ENCODE measurements around the gene ASB6. TPM values are rescaled to one million over a fixed set of nuclear protein-coding genes. Genes with fewer than 3 reads are reported as not detected.
A peak's percentile ranks its signal among the peaks of the same experiment; 100 is the strongest.

The ASB6 gene
- total RNA-seq, 1 experiment from 2014 or later = 21.0 TPM

GRCh38 chr9:129587487-129588262 lies 54.3 kb downstream of the ASB6 start:
- Histone ChIP-seq H3K23me2 (ENCODE audit: insufficient read length, low read depth, low read length, poor library complexity, severe bottlenecking) (no peaks in the 10 kb centered on the region), H3K9ac (ENCODE audit: extremely low read depth, insufficient read length, low read length) (no peak overlapping the region), H3K9me3 (ENCODE audit: control insufficient read depth, low read depth, low read length) (no peaks in the 10 kb centered on the region), H2BK12ac (ENCODE audit: insufficient read length, low read depth, low read length) (no peak overlapping the region), H3K14ac (ENCODE audit: insufficient read depth, low read length) (no peak overlapping the region), H2BK5ac (ENCODE audit: insufficient read length, low read length) (no peak overlapping the region), H4K5ac (ENCODE audit: insufficient read length, low read depth, low read length) (no peak overlapping the region), H3K79me1 (ENCODE audit: insufficient read depth, low read depth, low read length, poor library complexity, severe bottlenecking) (no peaks in the 10 kb centered on the region), H3K23ac (ENCODE audit: insufficient read length, low read depth, low read length) (no peak overlapping the region), H4K20me1 (ENCODE audit: control insufficient read depth, insufficient read depth, insufficient read length) (no peaks in the 10 kb centered on the region), H2BK15ac (ENCODE audit: low read depth, low read length) (no peak overlapping the region), H3K79me2 (ENCODE audit: insufficient read depth, low read length) (no peaks in the 10 kb centered on the region), H3K18ac (ENCODE audit: insufficient read length, low read depth, low read length) (no peak overlapping the region), H4K8ac (replicated peaks; ENCODE audit: insufficient read length, low read depth, low read length) (no peak overlapping the region), H2AFZ (ENCODE audit: low read length) (no peak overlapping the region), H4K91ac (ENCODE audit: insufficient read length, low read depth, low read length) (no peak overlapping the region), H2BK120ac (ENCODE audit: low read depth, low read length, poor library complexity, severe bottlenecking) (no peak overlapping the region), H3K27ac (ENCODE audit: insufficient read length, low read depth, low read length) (no peak overlapping the region), H3K4me1 (ENCODE audit: insufficient read depth, low read length) (peaks cover 4% of the 10 kb centered on the region; the same call in 1 of the 2 replicates), H2AK5ac (ENCODE audit: insufficient read length, low read length) (no peak overlapping the region), H3K4me2 (ENCODE audit: insufficient read depth, insufficient read length, low read length) (no peak overlapping the region), H3K56ac (ENCODE audit: insufficient read length, low read depth, low read length) (no peak overlapping the region), H3K27me3 (ENCODE audit: insufficient read depth, low read length) (no peaks in the 10 kb centered on the region), H3T11ph (ENCODE audit: low read length) (no peak overlapping the region), H2BK20ac (ENCODE audit: low read depth, low read length, poor library complexity, severe bottlenecking) (no peak overlapping the region), H3K4ac (ENCODE audit: low read depth, low read length) (no peak overlapping the region)
- TF ChIP-seq CTCF (conservative IDR thresholded peaks at IDR 0.05) = no peak
- Mint-ChIP-seq H3K27ac (no peak overlapping the region), H3K4me3 (peak overlapping the region in 1 of 2 experiments; percentile 30; a peak in 1 of 5 replicates), H3K4me1 (peaks cover 34 to 49% of the 10 kb centered on the region in 2 experiments), H3K9me3 (peaks cover 0 to 2% of the 10 kb centered on the region in 2 experiments; a peak in 1 of 5 replicates), H3K27me3 (ENCODE audit: low read depth) (peaks cover 35% of the 10 kb centered on the region), H3K36me3 (ENCODE audit: insufficient read depth in 1 of 3, low read depth in 3 of 3) (no peaks in the 10 kb centered on the region; a peak in 1 of 7 replicates)
- DNase-seq = peak; percentile 70
- no CpG with 5 or more reads among the region's 23 CpGs for WGBS (ENCODE audit: extremely low coverage, insufficient read length, low lambda C conversion rate)

Data from H9 (cell line).